Pulmonary artery endothelial cell (primary cell): ENCODE data around the gene AOX1. TPM values are rescaled to one million over a fixed set of nuclear protein-coding genes. Genes with fewer than 3 reads are reported as not detected.
A peak's percentile ranks its signal among the peaks of the same experiment; 100 is the strongest.
"Not testable (repeated sequence)": the region's sequence is repeated elsewhere in the genome, so short reads cannot be mapped to it uniquely, and the experiment has no call there.

Experiments
- DNase-seq: peaks from one replicate; pipeline ENCODE4 v3.0.0-alpha.2; 2011; ENCODE audit warnings: low read depth, low spot score
- total RNA-seq: library from RNA; depleted of rRNA; stranded (reverse); fragments of >200 nt; gene quantifications from 2 replicates; pipeline ENCODE4 v1.2.3, GENCODE V29; 2014

AOX1 gene
- total RNA-seq, 1 donor from 2014 or later: 14.5 TPM

- DNase-seq: no peak
Observed at GRCh38 chr2:200602584-200602983, 16.8 kb downstream of the AOX1 start.

- DNase-seq: no peak
Observed at GRCh38 chr2:200603972-200604371, 18.2 kb downstream of the AOX1 start.

- no peak for DNase-seq
Observed at GRCh38 chr2:200604571-200605255, 18.9 kb downstream of the AOX1 start.

DNA sequence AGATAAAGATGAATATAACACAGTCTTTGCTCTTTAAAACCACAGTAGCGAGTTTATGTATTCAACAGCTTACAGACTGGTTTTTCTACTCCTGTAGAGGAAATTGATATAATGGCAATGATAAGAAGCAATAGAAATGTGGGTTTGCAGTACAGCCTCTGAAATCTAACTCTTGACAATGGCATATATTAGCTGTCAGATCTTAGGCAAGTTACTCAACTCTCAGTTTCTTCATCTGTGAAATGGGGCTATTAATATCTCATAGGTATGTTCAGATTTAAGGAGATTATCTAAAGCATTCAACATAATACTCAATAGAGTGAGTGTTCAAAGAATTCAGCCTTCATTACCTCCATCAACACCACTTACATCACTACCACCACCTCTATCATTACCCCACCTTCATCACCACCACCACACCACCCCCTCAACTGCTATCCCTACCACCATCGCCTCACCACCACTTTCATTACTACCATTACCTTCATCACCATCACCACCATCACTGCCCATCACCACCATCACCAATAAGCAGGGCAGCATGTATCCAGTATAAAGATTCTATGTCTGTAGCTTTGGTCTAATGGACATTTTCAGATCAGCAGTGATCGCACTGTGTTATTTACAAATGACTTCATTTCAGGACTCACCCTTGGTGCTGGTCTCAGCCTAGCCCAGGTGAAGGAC, 22.7 kb downstream of the AOX1 start:
- no peak for DNase-seq

- no peak for DNase-seq
Observed at GRCh38 chr2:200609028-200609614, 23.3 kb downstream of the AOX1 start.

- DNase-seq: not testable (repeated sequence)
Observed at GRCh38 chr2:200610217-200610616, 24.4 kb downstream of the AOX1 start.

- DNase-seq: no peak
Observed at GRCh38 chr2:200613692-200614091, 27.9 kb downstream of the AOX1 start.

DNA sequence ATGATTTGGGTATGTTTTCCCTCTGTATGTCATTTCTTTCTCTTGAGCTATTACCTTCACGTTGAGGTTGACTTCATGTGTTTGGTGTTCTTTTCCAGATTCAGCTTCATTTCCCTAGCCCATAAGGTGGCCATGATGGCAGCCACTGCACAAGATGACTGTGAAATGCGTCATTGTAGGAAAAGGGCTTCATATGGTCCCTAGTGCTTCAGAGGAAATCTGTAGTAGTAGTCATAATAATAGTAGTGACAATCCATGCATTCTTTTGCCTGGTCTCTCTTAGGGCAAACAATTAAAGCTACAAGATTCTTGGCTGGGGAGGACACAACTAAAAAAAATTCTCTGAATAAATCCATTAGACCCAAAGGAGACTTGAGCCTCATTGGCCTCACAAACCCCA, 28.4 kb downstream of the AOX1 start:
- no peak for DNase-seq

GRCh38 chr2:200615247-200615646, 29.4 kb downstream of the AOX1 start:
- DNase-seq: peak; percentile 20

- DNase-seq: no peak
Observed at GRCh38 chr2:200616193-200616592, 30.4 kb downstream of the AOX1 start.

DNA sequence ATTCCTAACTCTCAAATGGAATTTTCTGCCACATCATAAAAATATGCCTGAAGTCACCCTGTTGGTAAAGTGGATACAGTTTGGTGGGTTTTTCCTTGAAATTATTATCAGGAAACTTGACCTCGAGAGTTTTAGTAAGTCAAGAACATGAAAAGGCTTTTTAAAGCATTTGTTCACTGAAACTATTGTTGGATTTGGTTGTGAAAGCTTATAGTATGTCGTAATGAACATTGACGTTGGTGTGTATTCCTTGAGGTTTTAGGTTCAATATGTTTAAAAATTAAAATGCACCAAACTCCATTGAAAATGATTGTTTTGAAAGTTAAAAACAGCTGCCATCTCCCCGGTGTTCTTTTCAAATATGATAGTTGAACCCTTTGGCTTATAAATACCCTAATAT, 30.8 kb downstream of the AOX1 start:
- no peak for DNase-seq

DNA sequence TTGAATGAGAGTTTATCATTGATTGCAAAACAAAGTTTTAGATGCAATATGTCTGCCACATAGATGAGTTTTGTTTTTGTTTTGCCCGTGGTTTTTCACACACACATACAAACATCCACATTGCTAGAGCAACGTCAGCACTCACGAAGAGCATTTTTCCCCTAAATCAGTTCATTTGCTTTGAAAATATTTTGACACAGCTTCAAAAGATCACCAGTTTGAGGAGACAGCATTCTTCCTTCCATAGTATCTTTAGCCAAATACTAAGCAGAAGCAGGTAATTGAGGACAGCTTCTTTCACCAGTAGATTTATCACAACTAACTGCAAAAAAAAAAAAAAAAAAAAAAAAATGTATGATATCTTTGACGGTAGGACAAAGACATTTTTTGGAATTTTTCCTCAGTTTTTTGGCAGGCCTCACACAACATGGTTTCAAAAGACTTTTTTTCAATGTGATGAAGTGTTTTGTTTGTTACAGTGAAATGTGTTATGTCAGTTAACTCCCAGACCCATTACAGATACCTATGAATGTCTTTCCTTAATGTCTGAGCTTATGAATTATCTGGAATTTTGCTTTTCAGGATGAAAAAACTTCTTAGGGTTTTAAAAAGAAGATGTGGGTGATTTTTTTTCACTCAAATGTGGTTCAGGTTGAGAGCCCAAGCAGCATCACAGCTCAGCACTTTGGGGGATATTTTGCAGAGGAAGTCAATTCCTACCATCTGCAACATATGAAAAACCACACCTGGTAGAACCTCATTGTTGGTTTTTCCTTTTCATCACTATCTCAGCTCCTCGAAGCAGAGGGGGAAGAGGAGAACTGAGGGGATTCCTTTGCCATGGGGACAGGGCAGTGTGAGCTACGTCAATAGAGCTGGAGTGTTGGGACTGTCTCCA, 31.6 kb downstream of the AOX1 start:
- no peak for DNase-seq

GRCh38 chr2:200618054-200618419, 32.2 kb downstream of the AOX1 start:
- no peak for DNase-seq

DNA sequence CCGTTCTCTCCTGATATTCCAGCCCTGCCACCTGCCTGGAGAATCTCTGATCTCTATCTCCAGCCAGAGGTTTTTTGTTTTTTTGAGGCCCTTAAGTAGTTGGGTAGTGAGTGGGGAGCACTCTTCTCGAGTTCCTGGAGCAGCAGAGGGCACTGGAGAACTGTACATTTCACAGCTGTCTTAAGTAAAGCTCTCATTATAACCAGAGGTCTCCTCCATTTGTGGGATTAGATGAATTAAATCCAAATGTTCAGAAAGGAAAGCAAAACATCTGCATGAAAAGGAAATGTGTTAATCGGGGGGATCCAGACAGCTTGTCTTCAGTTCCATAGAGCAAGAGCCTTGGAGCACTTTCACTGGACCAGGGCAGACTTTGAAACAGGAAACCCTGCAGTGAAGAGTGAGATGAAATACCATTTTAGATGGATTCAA, 32.8 kb downstream of the AOX1 start:
- no peak for DNase-seq

DNA sequence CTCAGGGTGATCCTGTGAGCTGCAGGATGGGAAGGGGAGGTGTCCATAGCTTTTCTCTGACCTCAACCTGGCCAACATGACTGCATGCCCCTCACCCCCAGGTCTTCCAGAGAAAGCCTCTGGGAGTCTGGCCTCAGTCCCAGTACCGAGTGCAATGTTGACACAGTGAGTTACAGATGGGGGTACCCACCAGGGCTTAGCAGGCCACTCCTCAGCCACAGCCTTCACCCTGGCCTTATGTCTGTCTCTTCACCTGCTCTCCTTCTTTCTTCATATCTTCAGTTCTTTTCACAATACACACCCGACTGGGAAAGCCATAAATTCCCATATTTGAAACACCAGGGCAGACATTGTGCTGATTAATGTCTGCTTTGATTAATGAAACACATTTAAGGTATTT, 33.5 kb downstream of the AOX1 start:
- no peak for DNase-seq

DNA sequence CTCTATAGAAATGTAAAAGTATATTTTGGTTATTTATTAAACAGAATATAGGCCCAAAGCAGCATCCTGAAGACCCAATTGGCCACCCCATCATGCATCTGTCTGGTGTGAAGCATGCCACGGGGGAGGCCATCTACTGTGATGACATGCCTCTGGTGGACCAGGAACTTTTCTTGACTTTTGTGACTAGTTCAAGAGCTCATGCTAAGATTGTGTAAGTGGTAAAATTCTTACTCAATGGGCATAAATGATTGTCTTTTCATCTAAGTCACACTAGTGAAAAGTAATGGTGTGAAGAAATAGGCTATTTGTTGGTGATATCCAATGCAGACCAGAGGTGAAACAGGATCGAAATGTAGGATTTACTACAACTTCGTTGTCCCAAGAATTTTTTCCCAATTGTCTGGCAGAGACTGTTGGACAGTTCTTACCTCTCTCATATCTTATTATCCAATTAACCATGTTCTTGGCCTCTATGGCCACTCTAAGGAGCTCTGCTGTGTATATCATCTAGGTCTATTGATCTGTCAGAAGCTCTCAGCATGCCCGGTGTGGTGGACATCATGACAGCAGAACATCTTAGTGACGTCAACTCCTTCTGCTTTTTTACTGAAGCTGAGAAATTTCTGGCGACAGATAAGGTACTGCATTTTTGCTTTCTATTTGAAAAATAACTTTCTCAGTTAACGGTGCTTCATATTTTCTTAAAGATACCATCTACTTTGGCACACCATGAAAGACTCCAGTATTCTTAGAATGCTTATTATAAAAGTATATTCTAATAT, 35.0 kb downstream of the AOX1 start:
- DNase-seq: no peak

DNA sequence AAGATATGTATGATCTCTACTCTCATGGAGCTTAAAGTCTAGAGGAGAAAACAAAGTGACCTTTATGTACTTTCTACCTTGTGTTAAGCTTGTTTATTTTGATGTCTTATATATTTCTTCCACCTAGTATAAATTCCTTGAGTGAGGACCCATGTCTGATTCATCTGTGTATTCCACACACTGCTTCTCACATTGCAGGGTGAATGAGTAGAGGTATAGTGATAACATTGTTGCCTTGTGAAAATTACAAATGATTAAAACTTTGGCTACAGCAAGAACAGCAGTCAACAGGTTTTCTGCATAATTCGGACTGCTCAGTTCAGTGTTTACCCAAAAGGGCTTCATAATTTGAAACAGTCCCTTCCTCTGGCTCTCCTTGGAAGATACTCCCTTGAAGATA, 36.3 kb downstream of the AOX1 start:
- DNase-seq: no peak

DNA sequence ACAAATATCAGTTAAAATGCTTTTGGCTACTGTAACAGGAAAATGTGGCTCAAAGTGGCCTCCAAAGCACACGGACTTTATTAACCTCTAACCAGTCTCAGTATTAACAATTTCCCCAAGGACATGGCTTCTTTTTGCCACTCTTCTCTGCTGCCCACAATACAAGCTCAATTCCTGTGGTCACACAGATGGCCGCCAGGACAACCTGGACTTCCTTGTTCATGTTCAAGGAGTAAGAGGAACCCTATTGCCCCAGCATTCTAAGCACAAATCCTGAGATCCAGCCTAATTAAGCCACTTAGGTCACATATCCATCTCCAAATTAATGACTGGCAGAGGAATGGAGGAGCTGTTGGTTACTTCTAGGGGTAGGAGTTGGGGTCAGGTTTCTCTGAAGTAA, 38.2 kb downstream of the AOX1 start:
- no peak for DNase-seq

DNA sequence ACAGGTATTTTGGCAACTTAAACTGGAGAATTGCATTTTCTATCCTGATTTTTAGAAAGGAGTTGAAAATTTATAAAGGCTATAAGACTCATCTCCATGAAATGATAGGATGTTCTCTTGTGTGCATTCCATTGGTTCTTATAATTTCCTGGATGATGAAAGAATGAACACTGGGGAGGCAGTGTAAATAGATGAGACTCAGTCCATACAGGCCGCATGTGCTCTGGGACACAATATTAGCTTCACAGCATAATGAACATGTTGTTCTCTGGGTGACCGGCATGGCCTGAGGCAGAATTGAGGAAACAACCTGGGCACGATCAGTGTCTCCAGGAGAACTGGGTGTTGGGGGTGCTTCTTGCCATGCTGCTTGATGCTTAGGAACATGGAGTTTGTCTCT, 38.8 kb downstream of the AOX1 start:
- no peak for DNase-seq

DNA sequence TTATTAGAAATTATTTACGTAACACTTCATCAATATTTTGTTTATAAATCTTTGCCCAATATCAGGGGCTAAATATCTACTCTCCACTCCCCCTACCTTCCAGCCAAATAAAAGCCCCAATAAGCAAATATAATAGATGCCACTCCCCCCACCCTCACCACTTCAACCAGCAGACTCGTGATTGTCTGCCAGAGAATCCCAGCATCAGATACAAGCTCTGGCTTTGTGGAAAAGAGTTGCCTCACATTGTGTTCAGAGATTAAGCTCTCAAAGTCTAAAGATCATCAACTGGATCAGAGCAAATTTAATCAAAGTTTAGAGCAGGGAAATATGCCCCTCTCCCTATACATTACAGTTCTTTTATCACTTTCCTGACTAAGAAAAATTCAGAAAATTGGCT, 39.5 kb downstream of the AOX1 start:
- DNase-seq: no peak

DNA sequence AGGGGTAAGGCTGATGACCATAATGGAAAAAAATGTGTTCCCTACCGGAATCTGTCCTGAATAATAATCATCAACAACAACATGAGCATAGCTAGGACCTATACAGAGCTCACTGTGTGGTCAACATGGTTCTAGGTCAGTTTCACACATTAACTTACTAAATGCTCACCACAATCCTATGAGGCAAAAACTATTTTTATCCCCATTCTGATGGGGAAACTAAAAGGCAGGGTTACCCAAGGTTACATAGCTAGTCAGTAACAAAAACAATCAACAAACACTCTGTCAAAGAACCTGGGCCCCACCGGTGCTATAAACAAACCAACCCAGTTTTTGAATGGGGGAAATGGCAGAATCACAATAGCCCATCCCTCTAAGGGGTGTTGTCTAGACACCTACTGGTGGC, 40.1 kb downstream of the AOX1 start:
- no peak for DNase-seq
